SH-SY5Y (cell line): ENCODE measurements around the gene PTPN14.

Source experiments
- GATA2 ChIP-seq: IDR thresholded peaks from 2 replicates; pipeline ENCODE4 v1.6.1; 2011; ENCODE audit warnings: mild to moderate bottlenecking, low read depth, low read length
- GATA3 ChIP-seq: IDR thresholded peaks from 2 replicates; pipeline ENCODE4 v1.6.1; 2011; ENCODE audit warnings: low read depth, mild to moderate bottlenecking, low read length, moderate library complexity

- no peak for TF ChIP-seq GATA2
- TF ChIP-seq GATA3 = no peak
These were observed 172.0 kb downstream of the PTPN14 start for GRCh38 chr1:214379236-214379970.
